Transverse colon (tissue), 4 donors: Measurements from ENCODE around the gene NOXO1.

Source experiments
- POLR2A ChIP-seq: fragments of 450-650 bp; IDR thresholded peaks from one replicate; pipeline ENCODE4 v1.6.1; 2016; ENCODE audit warnings: antibody characterized with exemption, mild to moderate bottlenecking, moderate library complexity
- POLR2AphosphoS5 ChIP-seq, 3 donors: sonication (generic); formaldehyde crosslinking; IDR thresholded peaks; one replicate each; pipeline ENCODE4 v1.6.1; 2016; ENCODE audit warnings: antibody characterized with exemption in 3 of 3
- TF ChIP-seq, protein P1 (sequence below), 5 experiments: fragments of 200-600 bp in 3 of 5; fragments of 450-650 bp in 2 of 5; sonication (generic) in 3 of 5; IDR thresholded peaks; 1 replicate in 2 of 5; 2 replicates in 3 of 5; pipeline ENCODE4 v1.5.1; 2016 to 2017; ENCODE audit warnings: antibody characterized with exemption in 5 of 5, inconsistent platforms in 3 of 5, mild to moderate bottlenecking in 2 of 5, moderate library complexity in 1 of 5

DNA sequence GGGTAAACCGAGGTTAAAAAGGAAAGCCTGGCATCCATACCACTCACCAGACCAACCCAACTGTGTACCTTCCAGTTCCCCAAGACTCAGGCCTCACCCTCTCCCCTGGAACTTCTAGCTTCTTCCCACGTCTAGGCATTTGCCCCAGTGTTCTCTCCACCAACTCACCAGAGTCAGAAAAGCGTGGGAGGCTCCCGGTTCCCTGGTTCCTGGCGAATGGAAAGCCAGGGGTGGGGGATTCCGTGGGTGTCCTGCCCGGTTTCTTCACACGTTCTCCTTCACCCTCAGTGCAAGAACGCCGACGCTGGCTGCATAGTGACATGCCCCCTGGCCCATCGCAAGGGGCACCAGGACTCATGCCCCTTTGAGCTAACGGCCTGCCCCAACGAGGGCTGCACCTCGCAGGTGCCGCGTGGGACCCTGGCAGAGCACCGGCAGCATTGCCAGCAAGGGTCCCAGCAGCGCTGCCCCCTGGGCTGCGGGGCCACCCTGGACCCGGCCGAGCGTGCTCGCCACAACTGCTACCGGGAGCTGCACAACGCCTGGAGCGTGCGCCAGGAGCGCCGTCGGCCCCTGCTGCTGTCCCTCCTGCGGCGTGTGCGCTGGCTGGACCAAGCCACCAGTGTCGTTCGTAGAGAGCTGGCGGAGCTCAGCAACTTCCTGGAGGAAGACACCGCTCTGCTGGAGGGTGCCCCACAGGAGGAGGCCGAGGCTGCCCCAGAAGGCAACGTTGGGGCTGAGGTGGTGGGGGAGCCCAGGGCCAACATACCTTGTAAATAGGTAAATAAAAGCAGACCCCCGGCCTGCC lies 12.9 kb downstream of the NOXO1 start:
- TF ChIP-seq POLR2AphosphoS5 (IDR thresholded peaks at IDR 0.05) (no peak), POLR2A (no peak)
- TF ChIP-seq, protein P1, sequence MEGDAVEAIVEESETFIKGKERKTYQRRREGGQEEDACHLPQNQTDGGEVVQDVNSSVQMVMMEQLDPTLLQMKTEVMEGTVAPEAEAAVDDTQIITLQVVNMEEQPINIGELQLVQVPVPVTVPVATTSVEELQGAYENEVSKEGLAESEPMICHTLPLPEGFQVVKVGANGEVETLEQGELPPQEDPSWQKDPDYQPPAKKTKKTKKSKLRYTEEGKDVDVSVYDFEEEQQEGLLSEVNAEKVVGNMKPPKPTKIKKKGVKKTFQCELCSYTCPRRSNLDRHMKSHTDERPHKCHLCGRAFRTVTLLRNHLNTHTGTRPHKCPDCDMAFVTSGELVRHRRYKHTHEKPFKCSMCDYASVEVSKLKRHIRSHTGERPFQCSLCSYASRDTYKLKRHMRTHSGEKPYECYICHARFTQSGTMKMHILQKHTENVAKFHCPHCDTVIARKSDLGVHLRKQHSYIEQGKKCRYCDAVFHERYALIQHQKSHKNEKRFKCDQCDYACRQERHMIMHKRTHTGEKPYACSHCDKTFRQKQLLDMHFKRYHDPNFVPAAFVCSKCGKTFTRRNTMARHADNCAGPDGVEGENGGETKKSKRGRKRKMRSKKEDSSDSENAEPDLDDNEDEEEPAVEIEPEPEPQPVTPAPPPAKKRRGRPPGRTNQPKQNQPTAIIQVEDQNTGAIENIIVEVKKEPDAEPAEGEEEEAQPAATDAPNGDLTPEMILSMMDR (IDR thresholded peaks at IDR 0.05): no peak
